HepG2 (cell line): ENCODE results near the gene TLCD3B. TPM values are rescaled to one million over a fixed set of nuclear protein-coding genes. Genes with fewer than 3 reads are reported as not detected.

Source experiments
- BCLAF1 ChIP-seq: fragments of 450-650 bp; IDR thresholded peaks from 2 replicates; pipeline ENCODE4 v1.6.1; 2017; ENCODE audit warnings: mild to moderate bottlenecking
- CEBPG ChIP-seq: IDR thresholded peaks from 2 replicates; pipeline ENCODE4 v1.6.1; 2016
- CHD4 ChIP-seq: fragments of 200-600 bp; sonication (generic); IDR thresholded peaks from 2 replicates; pipeline ENCODE4 v1.7.0; 2017; ENCODE audit warnings: mild to moderate bottlenecking, low read length, borderline replicate concordance
- DR1 ChIP-seq: sonication (generic); formaldehyde crosslinking; IDR thresholded peaks from 2 replicates; pipeline ENCODE4 v1.8.0; 2021; ENCODE audit warnings: mild to moderate bottlenecking, missing genetic modification reagents, inconsistent platforms
- FOXO1 ChIP-seq: sonication (generic); formaldehyde crosslinking; IDR thresholded peaks from 2 replicates; pipeline ENCODE4 v1.4.0; 2020; ENCODE audit warnings: missing genetic modification reagents
- GLI4 ChIP-seq: sonication (generic); formaldehyde crosslinking; IDR thresholded peaks from 2 replicates; pipeline ENCODE4 v1.5.1; 2020; ENCODE audit warnings: missing genetic modification reagents, mild to moderate bottlenecking, moderate library complexity, borderline replicate concordance
- HMGXB4 ChIP-seq, 2 experiments: sonication (generic) in 1 of 2; formaldehyde crosslinking in 1 of 2; IDR thresholded peaks; 2 replicates each; pipeline versions ENCODE4 v1.4.0 to v1.6.1; 2018 to 2020; ENCODE audit warnings: missing genetic modification reagents in 2 of 2, borderline replicate concordance in 1 of 2, low read depth in 1 of 2, mild to moderate bottlenecking in 1 of 2, missing biosample characterization in 1 of 2
- HNF4A ChIP-seq: sonication (generic); formaldehyde crosslinking; IDR thresholded peaks from 2 replicates; pipeline ENCODE4 v1.4.0; 2020; ENCODE audit warnings: missing genetic modification reagents
- HNRNPLL ChIP-seq: fragments of 200-400 bp; formaldehyde crosslinking; IDR thresholded peaks from 2 replicates; pipeline ENCODE4 v1.6.1; 2017; ENCODE audit warnings: mild to moderate bottlenecking, low read depth, low read length; ENCODE audit not compliant: poor library complexity, severe bottlenecking
- KAT8 ChIP-seq: IDR thresholded peaks from 2 replicates; pipeline ENCODE4 v1.6.1; 2016; ENCODE audit warnings: missing genetic modification reagents, missing compliant biosample characterization
- PRMT3 ChIP-seq: sonication (generic); formaldehyde crosslinking; IDR thresholded peaks from 2 replicates; pipeline ENCODE4 v1.8.1; 2022; ENCODE audit warnings: low read depth, mild to moderate bottlenecking, moderate library complexity, missing genetic modification reagents, borderline replicate concordance
- RELA ChIP-seq: sonication (generic); formaldehyde crosslinking; IDR thresholded peaks from 2 replicates; pipeline ENCODE4 v1.4.0; 2020; ENCODE audit warnings: missing genetic modification reagents
- ZFP36L1 ChIP-seq: sonication (generic); formaldehyde crosslinking; IDR thresholded peaks from 2 replicates; pipeline ENCODE4 v1.8.0; 2022; ENCODE audit warnings: mild to moderate bottlenecking, missing genetic modification reagents, moderate library complexity
- ZNF124 ChIP-seq: sonication (generic); formaldehyde crosslinking; IDR thresholded peaks from 2 replicates; pipeline ENCODE4 v1.4.0; 2020; ENCODE audit warnings: missing genetic modification reagents
- ZNF546 ChIP-seq: sonication (generic); formaldehyde crosslinking; conservative IDR thresholded peaks from 2 replicates; pipeline ENCODE4 v1.8.1; 2023; ENCODE audit warnings: mild to moderate bottlenecking, missing genetic modification reagents
- ZNF605 ChIP-seq: sonication (generic); formaldehyde crosslinking; IDR thresholded peaks from 2 replicates; pipeline ENCODE4 v1.8.0; 2022; ENCODE audit warnings: mild to moderate bottlenecking, missing genetic modification reagents
- polyA plus RNA-seq, 8 experiments: library from polyadenylated mRNA; depleted of rRNA in 3 of 8; stranded (reverse) in 7 of 8; unstranded in 1 of 8; fragments of >200 nt; fragmentation: Illumina TruSeq in 4 of 8; extraction: Trizol in 4 of 8; gene quantifications; 2 replicates each; pipeline versions ENCODE4 v1.2.1 to v1.2.3, GENCODE V29; 2011 to 2016; ENCODE audit warnings: low read depth in 4 of 8, missing spikeins in 1 of 8, mixed read lengths in 1 of 8; ENCODE audit not compliant: insufficient read depth in 1 of 8
- total RNA-seq, 5 experiments: library from RNA; depleted of rRNA; stranded (reverse); fragments of >200 nt; fragmentation: Illumina TruSeq; extraction: Trizol; gene quantifications; 2 replicates each; pipeline ENCODE4 v1.2.3, GENCODE V29; 2016; ENCODE audit warnings: low read depth in 1 of 5
- TF ChIP-seq, protein P1 (sequence below): sonication (generic); formaldehyde crosslinking; IDR thresholded peaks from 2 replicates; pipeline ENCODE4 v1.5.0; 2020; ENCODE audit warnings: missing genetic modification reagents, mild to moderate bottlenecking, borderline replicate concordance
- TF ChIP-seq, protein P2 (sequence below): sonication (generic); formaldehyde crosslinking; IDR thresholded peaks from 2 replicates; pipeline ENCODE4 v1.4.0; 2020; ENCODE audit warnings: mild to moderate bottlenecking, missing genetic modification reagents
- TF ChIP-seq, protein P3 (sequence below): sonication (generic); formaldehyde crosslinking; IDR thresholded peaks from 2 replicates; pipeline ENCODE4 v1.4.0; 2020; ENCODE audit warnings: missing genetic modification reagents, low read depth, mild to moderate bottlenecking, borderline replicate concordance

Gene TLCD3B
- total and polyA plus RNA-seq, 2 of the 13 experiments (the other 11 are each of a cell fraction or from before 2014, with no cell fraction given): not detected

DNA sequence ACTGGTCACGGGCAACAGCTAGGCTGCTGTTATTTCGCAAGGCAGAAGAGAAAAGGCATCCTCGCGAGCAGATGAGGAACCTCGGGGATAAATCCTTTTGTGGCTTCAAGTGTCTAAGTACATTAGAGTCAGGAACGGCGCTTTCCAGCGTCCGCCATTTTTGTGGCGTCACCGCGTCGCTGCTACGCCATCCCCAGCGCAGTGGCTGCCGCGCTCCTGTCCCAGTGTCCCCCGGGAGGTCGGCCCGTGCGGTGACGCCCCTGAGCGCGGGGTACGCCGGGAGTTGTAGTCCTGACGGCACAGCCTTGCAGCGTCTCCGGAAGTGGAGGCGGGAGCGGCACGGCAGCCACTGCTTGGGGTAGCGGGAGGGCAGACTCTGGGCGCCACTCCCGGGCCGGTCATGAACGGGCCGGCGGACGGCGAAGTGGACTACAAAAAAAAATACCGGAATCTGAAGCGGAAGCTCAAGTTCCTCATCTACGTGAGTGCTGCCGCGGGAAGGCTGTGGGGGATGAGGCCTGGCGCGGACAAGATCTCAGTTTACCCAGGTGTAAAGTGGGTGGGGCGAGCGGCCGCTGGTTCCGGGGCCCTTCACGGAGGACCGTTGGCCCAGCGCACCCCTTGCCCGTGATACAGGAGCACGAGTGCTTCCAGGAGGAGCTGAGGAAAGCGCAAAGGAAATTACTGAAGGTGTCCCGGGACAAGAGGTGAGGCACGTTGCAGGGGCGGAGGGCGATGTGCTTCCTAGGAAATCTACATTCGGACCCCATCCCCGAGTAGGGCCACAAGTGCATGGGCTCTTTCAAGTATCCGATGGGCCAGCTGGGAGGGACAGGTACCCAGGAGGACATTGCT lies 34.9 kb downstream of the TLCD3B start, which contains the start of gene INO80E (continued):
- TF ChIP-seq BCLAF1: no peak
- TF ChIP-seq DR1 (CRISPR knock-in tag): peak; percentile 42
- TF ChIP-seq HMGXB4 (CRISPR knock-in tag; IDR thresholded peaks at IDR 0.05; ENCODE audit: borderline replicate concordance in 1 of 2, low read depth in 1 of 2): peak; percentile 91 to 97
- peak; percentile 70 for TF ChIP-seq FOXO1 (CRISPR knock-in tag)
- peak; percentile 58 for TF ChIP-seq CEBPG (CRISPR knock-in tag)
- 0 out of 2 replicates have a peak, but pooled peaks have one; percentile 20 for TF ChIP-seq PRMT3
- 0 out of 2 replicates have a peak, but pooled peaks have one; percentile 47 for TF ChIP-seq ZNF124 (CRISPR knock-in tag)
- 0 out of 2 replicates have a peak, but pooled peaks have one; percentile 43 for TF ChIP-seq ZNF546 (CRISPR knock-in tag)
- 0 out of 2 replicates have a peak, but pooled peaks have one; percentile 9 for TF ChIP-seq HNF4A
- TF ChIP-seq, protein P1, sequence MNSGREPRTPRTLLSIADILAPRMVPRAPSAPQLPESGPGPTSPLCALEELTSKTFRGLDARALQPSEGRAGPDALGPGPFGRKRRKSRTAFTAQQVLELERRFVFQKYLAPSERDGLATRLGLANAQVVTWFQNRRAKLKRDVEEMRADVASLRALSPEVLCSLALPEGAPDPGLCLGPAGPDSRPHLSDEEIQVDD (CRISPR knock-in tag): no peak
- TF ChIP-seq, protein P2, sequence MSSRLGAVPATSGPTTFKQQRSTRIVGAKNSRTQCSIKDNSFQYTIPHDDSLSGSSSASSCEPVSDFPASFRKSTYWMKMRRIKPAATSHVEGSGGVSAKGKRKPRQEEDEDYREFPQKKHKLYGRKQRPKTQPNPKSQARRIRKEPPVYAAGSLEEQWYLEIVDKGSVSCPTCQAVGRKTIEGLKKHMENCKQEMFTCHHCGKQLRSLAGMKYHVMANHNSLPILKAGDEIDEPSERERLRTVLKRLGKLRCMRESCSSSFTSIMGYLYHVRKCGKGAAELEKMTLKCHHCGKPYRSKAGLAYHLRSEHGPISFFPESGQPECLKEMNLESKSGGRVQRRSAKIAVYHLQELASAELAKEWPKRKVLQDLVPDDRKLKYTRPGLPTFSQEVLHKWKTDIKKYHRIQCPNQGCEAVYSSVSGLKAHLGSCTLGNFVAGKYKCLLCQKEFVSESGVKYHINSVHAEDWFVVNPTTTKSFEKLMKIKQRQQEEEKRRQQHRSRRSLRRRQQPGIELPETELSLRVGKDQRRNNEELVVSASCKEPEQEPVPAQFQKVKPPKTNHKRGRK: 0 out of 2 replicates have a peak, but pooled peaks have one; percentile 36
- 0 out of 2 replicates have a peak, but pooled peaks have one; percentile 58 for TF ChIP-seq RELA (CRISPR knock-in tag)
- TF ChIP-seq GLI4 (CRISPR knock-in tag): peak; percentile 55; the same call in 1 of the 2 replicates
- TF ChIP-seq KAT8: peak; percentile 97
- TF ChIP-seq CHD4: peak; percentile 52; the same call in 1 of the 2 replicates
- TF ChIP-seq HNRNPLL: peak; percentile 91
- peak; percentile 53; the same call in 1 of the 2 replicates for TF ChIP-seq ZFP36L1 (CRISPR knock-in tag)
- TF ChIP-seq, protein P3, sequence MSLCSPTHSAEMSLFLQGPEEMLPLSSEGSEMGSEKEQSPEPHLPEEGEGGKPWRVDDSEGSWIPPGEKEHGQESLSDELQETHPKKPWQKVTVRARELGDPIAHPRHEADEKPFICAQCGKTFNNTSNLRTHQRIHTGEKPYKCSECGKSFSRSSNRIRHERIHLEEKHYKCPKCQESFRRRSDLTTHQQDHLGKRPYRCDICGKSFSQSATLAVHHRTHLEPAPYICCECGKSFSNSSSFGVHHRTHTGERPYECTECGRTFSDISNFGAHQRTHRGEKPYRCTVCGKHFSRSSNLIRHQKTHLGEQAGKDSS (CRISPR knock-in tag): peak; percentile 63; the same call in 1 of the 2 replicates
- TF ChIP-seq ZNF605 (CRISPR knock-in tag): peak; percentile 99
